DMS153 (cell line): ENCODE measurements around the gene SMG7.
A peak's percentile ranks its signal among the peaks of the same experiment; 100 is the strongest.

Experiments used
- DNase-seq: peaks from one replicate; lab custom pipeline; 2025; lab: John Stamatoyannopoulos, UW

The SMG7 gene

DNA sequence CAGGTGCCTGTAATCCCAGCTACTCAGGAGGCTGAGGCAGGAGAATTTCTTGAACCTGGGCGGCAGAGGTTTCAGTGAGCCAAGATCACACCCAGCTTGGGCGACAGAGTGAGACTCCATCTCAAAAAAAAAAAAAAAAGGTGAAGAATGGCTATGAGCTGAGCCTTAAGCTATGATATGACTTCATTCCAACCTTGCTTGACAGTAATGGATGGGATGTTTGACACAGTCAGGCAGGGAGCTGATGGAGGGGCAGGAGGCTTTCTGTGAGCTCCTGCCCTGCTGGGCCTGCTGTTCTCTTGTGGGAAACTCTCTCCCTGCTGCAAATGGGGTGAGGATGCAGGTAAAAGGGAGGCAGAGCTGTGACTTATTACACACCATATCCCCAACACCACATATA, 90.4 kb downstream of the SMG7 start:
- no peak for DNase-seq

DNA sequence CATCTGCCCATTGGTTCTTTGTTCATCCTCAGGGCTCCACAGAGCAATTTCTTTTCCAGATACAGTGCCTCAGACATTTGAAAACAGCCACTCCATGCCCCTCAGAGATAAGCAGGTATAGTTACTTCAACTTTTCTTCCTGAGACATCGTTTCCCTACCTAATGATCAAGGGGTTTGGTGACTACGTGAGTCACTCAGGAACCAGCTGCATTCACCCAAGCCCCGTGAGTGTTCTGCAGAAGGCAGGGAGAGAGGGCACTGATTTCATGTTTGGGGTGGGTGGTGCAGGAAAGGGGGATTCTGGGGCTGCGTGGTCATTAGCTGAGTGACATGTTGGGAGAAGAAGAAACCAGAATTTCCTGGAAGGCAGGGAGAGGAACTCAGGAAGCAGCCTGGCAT, 93.0 kb downstream of the SMG7 start:
- DNase-seq: no peak

DNA sequence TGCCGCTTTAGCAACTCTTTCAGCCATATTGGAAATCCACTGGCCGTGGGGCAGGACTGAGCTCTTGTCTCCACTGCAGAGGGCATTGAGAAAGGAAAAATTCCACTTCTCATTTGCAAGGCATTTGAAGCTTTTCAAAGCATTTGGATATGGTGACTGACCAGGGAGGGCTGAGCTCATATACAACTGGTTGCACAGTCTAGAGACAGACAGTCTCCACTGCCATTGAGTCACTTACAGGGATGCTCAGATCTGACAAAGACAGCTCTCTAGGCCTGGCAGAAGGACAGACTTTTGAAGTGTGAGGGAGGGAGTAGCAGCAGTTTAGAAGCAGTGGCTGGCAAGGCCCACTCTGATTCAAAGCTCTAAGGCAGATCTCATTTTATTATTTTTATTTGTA, 93.7 kb downstream of the SMG7 start:
- DNase-seq: no peak

DNA sequence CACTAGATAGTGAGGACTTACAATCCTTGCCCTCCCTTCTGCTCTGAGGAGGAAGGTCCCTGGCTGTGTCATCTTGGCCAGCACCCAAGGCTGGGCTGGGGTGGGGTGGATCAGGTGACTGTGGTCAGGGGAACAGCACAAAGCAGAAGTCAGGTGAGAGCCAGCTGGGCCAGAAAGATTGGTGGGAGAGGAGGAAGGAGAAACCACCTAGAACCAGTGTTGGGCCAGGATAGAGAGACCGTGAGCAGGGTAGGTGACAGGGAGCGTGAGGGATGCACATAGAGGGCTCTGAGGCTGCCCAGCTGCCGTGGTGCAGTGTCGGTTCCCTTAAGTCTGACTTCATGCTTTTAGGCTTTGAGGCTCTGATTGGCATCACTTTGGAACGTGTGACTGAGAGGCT, 95.3 kb downstream of the SMG7 start:
- DNase-seq: peak; percentile 44

DNA sequence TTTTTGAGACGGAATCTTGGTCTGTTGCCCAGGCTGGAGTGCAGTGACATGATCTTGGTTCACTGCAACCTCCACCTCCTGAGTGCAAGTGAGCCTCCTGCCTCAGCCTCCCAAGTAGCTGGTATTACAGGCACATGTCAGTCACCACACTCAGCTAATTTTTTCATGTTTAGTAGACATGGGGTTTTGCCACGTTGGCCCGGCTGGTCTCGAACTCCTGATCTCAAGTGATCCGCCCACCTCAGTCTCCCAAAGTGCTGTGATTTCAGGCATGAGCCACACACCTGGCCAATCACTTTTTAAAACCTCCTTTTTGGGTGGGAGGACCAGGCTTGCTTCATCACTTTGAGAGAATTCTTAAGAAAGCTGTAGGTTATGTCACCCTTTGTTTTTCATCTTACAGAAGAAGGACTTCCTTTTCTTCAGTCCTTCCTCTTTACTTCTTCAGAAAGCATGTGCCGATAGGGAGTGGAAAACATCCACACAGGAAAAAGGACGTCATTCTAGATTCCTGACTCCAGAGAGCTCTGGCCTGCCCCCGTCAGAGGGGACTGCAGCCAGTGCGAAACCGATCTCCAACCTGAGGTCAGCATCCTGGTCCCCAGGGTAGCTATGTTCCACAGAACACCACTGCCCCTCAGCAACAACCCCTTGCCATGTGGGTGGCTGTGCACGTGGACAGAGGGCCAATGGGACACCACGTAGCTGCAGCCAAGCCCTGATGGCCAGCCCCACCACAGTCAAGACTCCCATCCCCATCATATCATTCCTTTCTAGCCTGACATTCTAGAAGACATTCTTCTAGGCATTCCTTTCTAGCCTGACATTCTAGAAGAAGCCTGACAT, 96.1 kb downstream of the SMG7 start:
- DNase-seq: no peak

DNA sequence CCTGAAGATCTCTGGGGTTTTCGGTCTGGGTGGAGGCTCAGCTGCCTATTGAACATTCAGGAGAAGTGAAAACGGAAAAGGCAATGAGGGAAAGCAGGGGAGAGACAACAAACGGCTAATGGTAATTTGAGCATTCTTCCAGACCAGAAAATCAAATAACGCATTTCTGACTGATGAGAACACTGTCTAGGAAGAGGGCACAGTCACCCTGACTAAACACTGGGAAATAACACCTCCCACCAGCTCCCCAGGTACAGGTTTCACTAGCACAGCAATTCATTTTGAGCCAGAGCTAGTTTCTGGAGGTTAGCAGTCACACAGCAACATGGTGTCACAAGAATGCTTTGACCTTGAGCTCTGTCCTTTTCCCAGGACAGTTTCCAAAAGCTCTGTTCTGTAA, 96.8 kb downstream of the SMG7 start:
- no peak for DNase-seq

DNA sequence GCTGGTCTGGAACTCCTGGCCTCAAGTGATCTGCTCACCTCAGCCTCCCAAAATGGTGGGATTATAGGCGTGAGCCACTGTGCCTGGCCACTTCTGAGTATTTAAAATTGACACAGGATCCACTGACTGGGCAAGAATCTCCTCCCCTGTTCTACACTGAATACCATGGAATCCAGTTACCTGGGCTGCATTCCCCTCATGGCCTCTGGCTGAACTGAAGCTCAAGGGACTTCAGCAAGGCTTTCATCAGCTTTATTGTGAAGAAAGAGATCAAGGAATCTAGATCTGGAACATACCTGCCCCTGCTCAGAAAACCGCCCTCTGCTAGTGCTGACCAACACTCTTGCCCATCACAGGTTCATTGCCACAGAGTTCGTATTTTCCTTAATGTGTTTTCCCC, 97.5 kb downstream of the SMG7 start:
- DNase-seq: no peak

DNA sequence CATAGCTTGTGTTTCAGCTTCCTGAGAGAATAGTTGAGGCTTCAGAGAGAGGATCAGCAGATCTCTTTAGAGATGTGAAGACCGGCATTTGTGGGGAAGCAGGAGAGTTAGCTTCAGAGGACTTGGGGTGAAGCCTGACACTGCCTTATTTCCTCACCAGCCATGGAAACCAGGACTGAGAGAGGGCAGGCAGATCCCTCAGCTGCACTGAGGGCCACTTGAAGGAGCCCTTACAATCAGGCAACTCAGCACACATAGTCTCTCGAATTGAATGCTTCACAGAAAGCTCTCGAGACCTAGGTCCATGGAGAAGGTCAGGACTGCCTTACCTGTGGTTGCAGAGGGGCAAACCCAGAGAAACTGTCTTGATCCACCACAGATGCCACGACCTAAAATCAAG, 98.2 kb downstream of the SMG7 start:
- no peak for DNase-seq

DNA sequence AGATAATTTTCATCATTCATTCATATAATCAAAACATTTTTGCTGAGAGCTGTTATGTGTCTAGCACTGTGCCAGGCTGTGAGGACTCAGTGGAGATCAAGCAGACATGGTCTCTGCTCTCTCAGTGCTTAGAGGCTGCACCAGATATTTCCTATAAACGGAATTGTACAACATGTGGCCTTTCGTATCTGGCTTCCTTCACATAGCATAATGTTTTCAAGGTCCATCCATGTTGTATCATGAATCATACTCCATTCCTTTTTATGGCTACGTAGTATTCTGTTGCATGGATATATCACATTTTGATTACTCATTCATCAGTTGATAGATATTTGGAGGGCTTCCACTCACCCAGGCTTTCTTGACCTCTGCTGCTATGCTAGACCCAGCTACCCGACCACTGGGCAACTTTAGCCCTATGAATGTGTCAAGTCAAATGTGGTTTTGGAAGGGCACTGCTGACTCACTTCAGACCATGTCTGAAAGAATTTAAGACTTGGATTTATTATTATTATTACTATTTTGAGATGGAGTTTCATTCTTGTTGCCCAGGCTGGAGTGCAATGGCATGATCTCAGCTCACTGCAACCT, 99.5 kb downstream of the SMG7 start:
- DNase-seq: no peak

DNA sequence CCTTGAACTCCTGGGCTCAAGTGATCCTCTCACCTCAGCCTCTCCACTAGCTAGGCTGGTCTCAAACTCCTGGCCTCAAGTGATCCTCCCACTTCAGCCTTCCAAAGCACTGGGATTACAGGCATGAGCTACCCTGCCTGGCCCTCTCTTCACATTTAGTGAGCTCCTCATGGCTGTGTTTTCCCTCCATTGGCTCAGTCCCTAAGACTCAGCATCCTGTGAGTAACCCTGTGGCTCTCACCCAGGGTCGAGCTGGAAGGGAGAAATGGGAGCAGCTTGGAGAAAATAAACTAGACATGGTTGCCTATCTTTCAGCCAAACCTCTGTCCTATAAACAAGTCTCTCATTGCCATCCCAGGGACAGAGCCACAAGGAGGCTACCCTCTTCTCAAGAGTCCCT, 100.4 kb downstream of the SMG7 start:
- DNase-seq: no peak

DNA sequence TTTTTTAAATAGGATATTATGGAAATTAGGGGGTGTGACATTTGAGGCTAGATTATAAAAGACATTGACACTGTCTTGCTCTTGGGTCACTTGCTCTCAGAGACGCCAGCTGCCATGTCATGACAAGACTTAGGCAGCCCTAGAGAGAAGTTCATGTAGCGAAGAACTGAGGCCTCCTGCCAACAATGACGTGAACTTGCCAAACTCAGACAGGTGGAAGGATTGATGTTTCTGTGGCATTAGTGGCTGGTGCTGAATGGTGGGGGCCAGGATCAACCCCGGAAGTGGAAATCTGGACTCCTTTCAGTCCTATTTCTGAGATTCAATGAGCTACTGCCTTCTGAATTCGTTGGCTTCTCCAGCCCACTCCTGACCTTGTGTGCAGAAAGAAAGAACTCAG, 103.3 kb downstream of the SMG7 start:
- no peak for DNase-seq

DNA sequence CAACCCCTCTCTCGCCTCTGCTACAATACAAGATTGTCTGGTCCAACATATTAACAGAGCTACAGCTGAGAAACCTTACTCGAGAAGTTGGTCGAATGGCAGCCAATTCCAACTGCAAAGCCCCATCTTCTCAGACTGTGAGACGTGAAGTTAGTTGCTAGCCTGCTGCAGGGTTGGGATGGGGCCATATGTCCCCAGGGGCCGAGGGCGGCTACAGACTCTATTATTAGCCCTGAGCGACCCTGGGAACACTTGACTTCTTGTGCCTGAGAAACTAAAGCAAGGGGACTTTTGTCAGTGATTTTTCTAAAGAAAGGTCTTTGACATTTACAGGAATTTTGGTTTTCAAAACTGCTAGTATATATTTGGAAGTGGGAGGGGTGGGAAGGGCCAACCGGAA, 104.2 kb downstream of the SMG7 start:
- no peak for DNase-seq

DNA sequence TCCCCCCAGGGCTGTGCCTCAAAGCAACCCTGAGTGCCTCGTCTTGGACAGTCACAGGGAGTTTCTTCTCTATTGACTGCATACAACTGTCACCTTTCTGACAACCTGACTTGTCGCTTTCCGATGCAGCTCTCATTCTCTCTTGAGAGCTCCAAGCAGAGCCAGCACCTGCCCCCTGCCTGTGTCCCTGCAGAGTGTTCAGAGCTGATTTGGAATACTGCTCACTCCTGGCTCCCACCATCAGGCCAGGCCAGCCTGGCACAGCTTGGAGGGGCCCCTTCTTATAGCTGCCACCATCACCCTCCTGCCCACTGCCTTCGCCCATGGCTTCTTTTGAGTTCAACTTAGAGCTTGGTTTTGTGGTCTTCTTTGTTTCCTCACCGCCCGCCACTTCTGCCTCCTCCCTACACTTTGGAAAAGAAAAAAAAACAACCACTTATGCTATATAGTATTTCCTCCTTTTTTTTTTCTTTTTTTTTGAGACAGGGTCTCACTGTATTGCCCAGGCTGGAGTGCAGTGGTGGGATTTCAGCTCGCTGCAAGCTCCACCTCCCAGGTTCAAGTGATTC, 105.7 kb downstream of the SMG7 start:
- DNase-seq: no peak

DNA sequence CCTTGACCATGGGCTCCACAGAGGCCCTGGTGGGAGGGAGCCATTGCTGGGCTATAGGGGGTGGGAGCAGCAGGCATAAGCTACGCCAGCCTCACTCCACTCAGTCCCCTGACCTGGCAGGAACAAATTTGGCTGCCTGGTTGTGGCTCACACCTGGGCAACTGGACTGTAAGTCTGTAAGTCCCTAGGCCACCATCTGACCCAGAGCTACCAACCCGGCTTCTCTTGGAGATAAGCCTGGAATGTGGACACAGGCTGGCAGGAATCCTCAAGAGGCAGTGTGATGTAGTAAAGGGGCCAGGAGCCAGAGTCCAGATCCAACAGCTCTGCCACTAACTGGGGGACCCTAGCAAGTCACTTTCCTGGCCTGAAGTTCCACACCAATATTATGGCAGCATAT, 106.6 kb downstream of the SMG7 start:
- no peak for DNase-seq

DNA sequence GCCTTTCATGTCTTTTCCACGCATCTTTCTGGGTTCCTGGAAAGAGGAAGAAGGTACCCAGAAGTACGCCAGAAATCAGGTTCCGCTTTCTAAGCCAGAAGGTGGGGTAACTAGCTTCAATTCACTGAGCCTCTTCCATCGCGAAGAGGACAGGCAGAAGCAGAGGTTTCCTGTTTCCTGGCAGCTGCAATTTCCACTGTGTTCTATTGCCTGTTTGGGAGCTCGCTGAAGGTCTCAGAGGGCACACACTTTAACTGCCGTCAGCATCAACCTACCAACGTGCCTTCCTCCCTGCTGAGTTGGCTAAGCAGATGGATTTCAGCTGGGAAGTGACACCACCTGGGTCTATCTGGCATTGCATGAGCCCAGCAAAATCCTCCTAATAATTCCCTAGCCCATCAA, 108.0 kb downstream of the SMG7 start:
- DNase-seq: peak; percentile 82

DNA sequence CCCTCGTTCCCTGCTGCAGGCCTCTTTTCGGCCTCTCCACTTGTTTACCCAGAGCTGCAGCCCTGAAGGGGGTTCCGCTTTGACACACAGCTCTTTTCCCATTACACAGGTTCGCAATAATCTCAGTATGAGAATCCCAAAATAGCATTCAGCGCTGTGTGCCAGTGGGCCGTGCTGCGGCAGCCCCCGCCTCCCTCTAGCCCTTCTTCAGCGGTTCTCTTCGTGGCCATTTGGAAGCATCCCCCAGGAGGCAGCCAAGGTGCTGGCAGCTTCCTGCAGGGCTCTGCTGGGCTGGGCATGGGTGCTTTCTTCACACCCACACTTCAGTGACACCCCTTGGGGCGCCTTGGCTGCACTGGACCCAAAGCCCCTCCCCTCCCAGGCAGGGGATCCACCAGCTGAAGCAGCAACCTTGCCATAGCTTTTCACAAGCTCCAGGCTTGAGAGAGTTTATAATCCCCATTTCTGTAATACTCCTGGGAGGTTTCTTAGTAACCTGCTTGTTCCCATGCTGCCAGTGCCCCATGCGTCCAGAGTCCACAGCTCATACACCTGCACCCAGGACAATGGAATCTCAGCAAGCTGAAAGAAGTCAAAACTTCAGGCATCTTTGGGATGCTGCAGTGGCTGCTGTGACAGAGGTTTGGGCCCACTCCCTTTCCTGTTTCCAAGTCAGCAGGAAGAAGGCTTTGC, 109.9 kb downstream of the SMG7 start:
- DNase-seq: no peak

DNA sequence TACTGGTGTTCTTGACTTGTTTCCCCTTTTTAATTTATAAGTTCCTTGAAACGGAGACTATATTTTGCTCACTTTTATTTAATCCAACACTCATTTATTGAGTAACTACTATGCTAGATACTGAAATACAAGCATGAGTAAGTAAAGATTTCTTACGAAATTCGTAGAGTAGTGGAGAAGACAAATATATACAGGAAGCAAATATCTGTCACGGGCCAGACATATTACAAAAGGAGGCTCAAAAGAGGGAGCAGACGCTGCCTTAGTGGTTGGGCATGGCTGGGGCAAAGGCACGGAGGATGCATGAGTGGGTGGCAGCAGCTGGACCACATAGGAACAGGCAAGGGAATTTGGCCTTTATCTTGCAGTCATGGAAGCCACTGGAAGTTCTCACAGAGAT, 111.2 kb downstream of the SMG7 start:
- DNase-seq: no peak

DNA sequence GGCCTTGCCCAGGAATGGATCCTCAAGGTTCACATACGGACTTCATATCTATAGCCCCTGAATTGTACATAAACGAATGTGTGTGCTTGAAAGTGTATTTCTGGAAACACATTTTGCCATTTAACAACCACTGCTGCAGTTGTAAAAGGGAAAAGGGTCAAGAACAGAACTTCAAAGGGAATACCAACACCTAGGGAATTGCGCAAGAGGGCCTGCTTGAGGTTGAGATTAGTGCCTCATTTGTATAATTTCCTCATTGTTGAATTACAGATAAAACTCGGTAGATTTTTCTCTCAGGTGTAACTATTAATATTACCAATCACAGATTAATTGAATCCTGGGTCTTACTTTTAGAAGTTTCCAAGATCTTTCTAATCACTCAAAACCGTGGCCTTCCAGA, 111.8 kb downstream of the SMG7 start:
- no peak for DNase-seq

DNA sequence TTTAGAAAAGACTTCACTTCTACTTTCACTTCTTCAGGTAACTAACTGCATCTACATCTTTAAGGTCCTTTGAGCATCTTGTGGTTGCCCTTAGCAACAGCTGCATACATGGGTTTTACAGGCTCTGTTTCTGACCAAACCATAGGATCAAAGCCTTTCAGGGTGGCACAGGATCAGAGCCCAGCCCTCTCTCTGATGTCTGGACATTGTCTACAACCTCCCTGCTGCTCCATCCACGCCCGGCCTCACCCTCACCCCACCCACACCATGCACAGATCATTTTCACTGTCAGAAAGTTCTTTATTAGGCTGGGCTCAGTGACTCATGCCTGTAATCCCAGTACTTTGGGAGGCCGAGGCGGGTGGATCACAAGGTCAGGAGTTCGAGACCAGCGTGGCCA, 112.7 kb downstream of the SMG7 start:
- no peak for DNase-seq

DNA sequence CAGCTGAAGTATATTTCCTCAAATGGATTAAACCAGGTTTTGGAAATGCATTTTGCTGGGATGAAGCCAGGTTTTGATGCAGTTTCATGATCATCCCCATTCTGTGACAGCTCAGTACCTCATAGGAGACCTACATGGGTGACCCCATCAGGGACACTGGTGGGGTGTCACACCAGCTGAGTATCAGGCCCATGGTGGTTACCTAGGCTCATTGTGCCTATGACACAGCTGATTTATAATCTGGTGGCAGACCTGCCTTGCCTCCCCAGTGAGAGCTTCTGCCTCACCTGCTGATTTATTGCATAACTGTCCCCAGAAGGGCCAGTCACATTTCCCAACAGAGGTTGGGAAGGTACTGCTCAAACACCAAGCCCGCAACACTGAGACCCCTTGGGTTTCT, 114.2 kb downstream of the SMG7 start:
- DNase-seq: no peak

DNA sequence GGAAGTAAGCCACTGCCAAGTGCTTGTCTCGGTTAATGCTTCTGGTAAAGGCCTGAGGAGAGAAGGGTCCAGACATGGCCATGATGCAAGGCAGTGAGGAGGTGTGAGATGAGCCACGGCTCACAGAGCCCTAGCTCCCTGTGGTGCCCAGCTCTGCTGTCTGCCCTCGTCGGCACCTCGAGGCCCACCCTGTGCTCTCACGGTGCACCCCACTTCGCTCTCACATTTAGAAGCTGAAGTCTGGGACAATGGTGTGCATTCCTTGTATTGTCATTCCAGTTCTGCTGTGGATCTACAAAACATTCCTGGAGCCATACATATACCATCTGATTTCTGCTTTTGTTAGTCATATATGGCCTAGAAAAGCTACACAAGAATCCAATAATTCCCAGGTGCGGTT, 114.6 kb downstream of the SMG7 start:
- no peak for DNase-seq

DNA sequence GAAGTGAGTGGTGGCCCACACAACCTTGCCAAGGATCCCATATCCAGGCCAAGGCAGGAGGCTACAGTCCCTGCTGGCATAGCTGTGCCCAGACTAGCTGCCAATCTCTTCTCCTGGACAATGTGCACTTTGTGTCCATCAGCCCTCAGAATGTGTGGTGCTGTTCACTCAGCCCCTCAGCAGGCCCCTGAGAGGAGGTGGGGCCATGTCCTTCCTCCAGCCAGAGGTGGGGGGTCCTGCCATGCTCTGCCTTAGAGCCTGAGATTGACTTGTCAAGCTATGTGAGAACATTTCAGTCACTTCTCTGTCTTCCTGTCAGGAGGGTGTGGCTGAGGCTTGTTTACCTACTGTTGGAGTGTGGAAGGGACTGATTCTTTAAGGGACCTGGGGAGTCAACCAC, 116.5 kb downstream of the SMG7 start:
- DNase-seq: no peak

DNA sequence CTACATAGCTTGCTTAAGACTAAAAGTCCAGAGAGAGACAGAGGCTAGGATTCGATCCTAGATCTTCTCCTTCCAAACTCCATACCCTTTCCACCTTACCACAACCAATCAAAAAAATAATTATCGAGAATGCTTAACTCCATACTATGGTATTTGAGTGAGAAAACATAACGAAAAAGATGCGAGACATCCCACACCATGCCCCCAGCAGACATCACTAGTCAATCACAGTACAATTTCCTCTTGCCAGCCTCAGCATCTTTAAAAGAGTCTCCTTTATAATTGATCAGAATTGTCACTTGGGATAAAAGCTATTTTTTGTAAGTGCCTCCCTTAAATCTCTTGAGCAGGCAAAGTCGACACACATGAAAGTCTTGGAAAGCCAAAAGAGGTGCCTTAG, 117.1 kb downstream of the SMG7 start:
- no peak for DNase-seq
